IMR-90 (cell line): Measurements from ENCODE around the gene KIF16B. TPM values are rescaled to one million over a fixed set of nuclear protein-coding genes. Genes with fewer than 3 reads are reported as not detected.

Source experiments
- ATAC-seq: fragments of 200-7000 bp; cut with Tn5 transposase; 2 replicates; pipeline ENCODE4 v1.9.1; 2020; ENCODE audit warnings: low read depth, mild to moderate bottlenecking, moderate library complexity
- BruUV-seq: library from RNA; stranded (reverse); fragments of 400-500 nt; replicated peaks from 2 replicates; lab custom pipeline; 2021; lab: Mats Ljungman, UMichigan
- CTCF ChIA-PET: fragments of 300-600 bp; formaldehyde crosslinking; extraction: SDS; loops from one replicate; lab custom pipeline; 2021; ENCODE audit warnings: antibody characterized with exemption; lab: Yijun Ruan, JAX
- POLR2A ChIA-PET: fragments of 300-600 bp; sonication (Branson Sonifier 250); formaldehyde crosslinking; loops from one replicate; lab custom pipeline; 2022; ENCODE audit warnings: antibody characterized with exemption; ENCODE audit not compliant: unreplicated experiment; lab: Charles Lee
- DNase-seq: peaks from one replicate; pipeline ENCODE4 v3.0.0; 2013
- H2AFZ ChIP-seq: replicated peaks from 2 replicates; pipeline ENCODE3; 2013; ENCODE audit warnings: low read length, mild to moderate bottlenecking; ENCODE audit not compliant: poor library complexity
- H2AK5ac ChIP-seq: 2 replicates; pipeline ENCODE4 v1.6.1; 2013; ENCODE audit warnings: low read depth, low read length, inconsistent platforms
- H2AK9ac ChIP-seq: replicated peaks from 2 replicates; pipeline ENCODE3; 2013; ENCODE audit warnings: mild to moderate bottlenecking, low read depth, low read length, moderate library complexity; ENCODE audit not compliant: poor library complexity
- H2BK120ac ChIP-seq: 2 replicates; pipeline ENCODE4 v1.6.1; 2013; ENCODE audit warnings: low read depth, low read length, inconsistent platforms
- H2BK15ac ChIP-seq: 3 replicates; pipeline ENCODE4 v1.6.1; 2013; ENCODE audit warnings: low read depth, low read length, inconsistent platforms
- H2BK20ac ChIP-seq: 2 replicates; pipeline ENCODE4 v1.6.1; 2013; ENCODE audit warnings: low read depth, mild to moderate bottlenecking, inconsistent platforms, low read length, moderate library complexity
- H2BK5ac ChIP-seq: 2 replicates; pipeline ENCODE4 v1.6.1; 2013; ENCODE audit warnings: mild to moderate bottlenecking, low read depth, low read length, inconsistent platforms; ENCODE audit not compliant: poor library complexity, severe bottlenecking
- H3K14ac ChIP-seq: replicated peaks from 2 replicates; pipeline ENCODE4 v1.6.1; 2013; ENCODE audit warnings: low read depth, low read length, inconsistent platforms
- H3K18ac ChIP-seq: 2 replicates; pipeline ENCODE4 v1.6.1; 2013; ENCODE audit warnings: low read depth, low read length, control low read depth
- H3K23ac ChIP-seq: 2 replicates; pipeline ENCODE4 v1.6.1; 2013; ENCODE audit warnings: low read depth, low read length, inconsistent platforms
- H3K27ac ChIP-seq: 2 replicates; pipeline ENCODE4 v1.5.1; 2013; ENCODE audit warnings: mild to moderate bottlenecking, control low read depth, low read length; ENCODE audit not compliant: insufficient read depth
- H3K27me3 ChIP-seq: 2 replicates; pipeline ENCODE4 v1.6.1; 2013; ENCODE audit warnings: low read length; ENCODE audit not compliant: control insufficient read depth, insufficient read depth
- H3K36me3 ChIP-seq: 2 replicates; pipeline ENCODE4 v1.6.1; 2013; ENCODE audit warnings: low read length, mixed read lengths; ENCODE audit not compliant: control insufficient read depth, insufficient read depth
- H3K4ac ChIP-seq: 2 replicates; pipeline ENCODE4 v1.6.1; 2013; ENCODE audit warnings: low read depth, low read length, inconsistent platforms
- H3K4me1 ChIP-seq: 2 replicates; pipeline ENCODE4 v1.6.1; 2013; ENCODE audit warnings: low read length, mixed read lengths; ENCODE audit not compliant: control insufficient read depth, insufficient read depth
- H3K4me2 ChIP-seq: 2 replicates; pipeline ENCODE4 v1.6.1; 2013; ENCODE audit warnings: low read depth, mild to moderate bottlenecking, control low read depth, low read length, moderate library complexity
- H3K4me3 ChIP-seq: 2 replicates; pipeline ENCODE4 v1.5.1; 2013; ENCODE audit warnings: low read depth, mild to moderate bottlenecking, control low read depth, low read length, moderate library complexity; ENCODE audit not compliant: insufficient read depth
- H3K56ac ChIP-seq: 2 replicates; pipeline ENCODE4 v1.6.1; 2013; ENCODE audit warnings: low read length, inconsistent platforms; ENCODE audit not compliant: insufficient read depth; ENCODE audit errors: extremely low read depth
- H3K79me1 ChIP-seq, 2 experiments: 2 replicates each; pipeline ENCODE4 v1.6.1; 2013; ENCODE audit warnings: low read length in 2 of 2, inconsistent platforms in 1 of 2, low read depth in 1 of 2
- H3K9ac ChIP-seq: 2 replicates; pipeline ENCODE4 v1.6.1; 2013; ENCODE audit warnings: low read depth, low read length, control low read depth
- H3K9me1 ChIP-seq: 2 replicates; pipeline ENCODE4 v1.6.1; 2013; ENCODE audit warnings: low read length, inconsistent platforms; ENCODE audit not compliant: insufficient read depth
- H3K9me3 ChIP-seq: 2 replicates; pipeline ENCODE4 v1.6.1; 2013; ENCODE audit warnings: low read length; ENCODE audit not compliant: control insufficient read depth, insufficient read depth
- H4K20me1 ChIP-seq: 2 replicates; pipeline ENCODE4 v1.6.1; 2013; ENCODE audit warnings: low read length, inconsistent platforms; ENCODE audit not compliant: insufficient read depth
- H4K5ac ChIP-seq: 2 replicates; pipeline ENCODE4 v1.6.1; 2013; ENCODE audit warnings: mild to moderate bottlenecking, low read depth, low read length, control low read depth
- H4K8ac ChIP-seq, 2 experiments: 2 replicates each; pipeline ENCODE4 v1.6.1; 2013; ENCODE audit warnings: low read depth in 2 of 2, low read length in 2 of 2, control low read depth in 1 of 2, inconsistent platforms in 1 of 2
- H4K91ac ChIP-seq: 2 replicates; pipeline ENCODE4 v1.6.1; 2013; ENCODE audit warnings: low read depth, low read length, inconsistent platforms; ENCODE audit not compliant: insufficient read depth
- BHLHE40 ChIP-seq: fragments of 150-350 bp; IDR thresholded peaks from 2 replicates; pipeline ENCODE4 v1.6.1; 2016; ENCODE audit warnings: mild to moderate bottlenecking, low read depth, low read length
- CEBPB ChIP-seq: IDR thresholded peaks from 2 replicates; pipeline ENCODE4 v1.6.1; 2012; ENCODE audit warnings: low read depth, low read length, improper control_type of control experiment
- FOS ChIP-seq: fragments of 150-350 bp; IDR thresholded peaks from 2 replicates; pipeline ENCODE4 v1.6.1; 2016; ENCODE audit warnings: low read depth, low read length
- MAZ ChIP-seq: IDR thresholded peaks from 2 replicates; pipeline ENCODE4 v1.6.1; 2012; ENCODE audit warnings: low read depth, mild to moderate bottlenecking, low read length, improper control_type of control experiment, moderate library complexity, borderline replicate concordance
- MXI1 ChIP-seq: IDR thresholded peaks from 2 replicates; pipeline ENCODE4 v1.6.1; 2012; ENCODE audit warnings: low read depth, mild to moderate bottlenecking, low read length, moderate library complexity, borderline replicate concordance
- NFE2L2 ChIP-seq: fragments of 150-350 bp; IDR thresholded peaks from 2 replicates; pipeline ENCODE4 v1.6.1; 2016; ENCODE audit warnings: low read depth, mild to moderate bottlenecking, low read length
- POLR2A ChIP-seq: IDR thresholded peaks from 2 replicates; pipeline ENCODE4 v1.6.1; 2012; ENCODE audit warnings: mild to moderate bottlenecking, low read depth, low read length
- RAD21 ChIP-seq: IDR thresholded peaks from 2 replicates; pipeline ENCODE4 v1.6.1; 2012; ENCODE audit warnings: low read length, improper control_type of control experiment
- WGBS, 2 experiments: methylation state at CpG; one replicate each; pipeline versions ENCODE4 v1.1.5 to v1.1.7; 2013; ENCODE audit warnings: missing lambda C conversion rate in 2 of 2; ENCODE audit not compliant: insufficient read length in 1 of 2; ENCODE audit errors: extremely low coverage in 2 of 2; 5-methylcytosine and 5-hydroxymethylcytosine counted together
- dilution Hi-C: fragments of 300-500 bp; cut with HindIII; formaldehyde crosslinking; loops from one replicate; pipeline ENCODE4 v1.14.3; 2018; ENCODE audit warnings: low sequenced_read_pairs; ENCODE audit not compliant: unreplicated experiment
- in situ Hi-C: fragments of 300-500 bp; cut with MboI; formaldehyde crosslinking; loops from 3 replicates; pipeline ENCODE4 v1.14.3; 2019; ENCODE audit warnings: low sequenced_read_pairs, inconsistent platforms, mixed read lengths
- intact Hi-C: fragments of 100-400 bp; cut with micrococcal nuclease; formaldehyde crosslinking; loops from 2 replicates; pipeline ENCODE4 v1.10.0; 2022
- polyA plus RNA-seq, 3 experiments: library from polyadenylated mRNA; depleted of rRNA; stranded (reverse); fragments of >200 nt; gene quantifications; 2 replicates each; pipeline ENCODE4 v1.2.3, GENCODE V29; 2012; ENCODE audit warnings: low replicate concordance in 1 of 3
- total RNA-seq: library from RNA; depleted of rRNA; stranded (reverse); fragments of >200 nt; gene quantifications from 2 replicates; pipeline ENCODE4 v1.2.3, GENCODE V29; 2012

Gene KIF16B
- total and polyA plus RNA-seq, 2 of the 4 experiments (the other 2 are of a cell fraction): 4.7 to 10.0 TPM

DNA sequence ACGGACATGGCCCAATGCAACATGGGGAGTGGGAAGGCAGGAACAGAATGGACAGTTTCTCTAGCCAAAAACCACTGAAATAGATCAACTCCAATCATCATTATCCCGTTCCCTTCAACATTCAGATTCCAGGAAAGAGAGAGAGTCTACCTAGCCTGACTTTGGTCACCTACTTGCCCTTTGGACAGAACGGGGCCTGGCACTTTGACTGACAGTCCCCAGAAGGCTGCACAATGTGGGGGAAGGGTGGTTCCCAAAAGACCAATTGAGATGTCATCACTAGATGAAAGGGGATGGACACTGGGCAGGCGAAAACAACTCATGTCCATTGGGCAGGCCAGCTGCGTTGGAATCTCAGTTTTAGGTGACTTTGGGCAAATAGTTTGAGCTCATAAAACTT lies 15.0 kb upstream of the KIF16B start:
- no peak for ATAC-seq
- no peak overlapping the region for H3K18ac ChIP-seq
- CTCF ChIA-PET: no interaction called here
- dilution Hi-C loops (no loop called here), in situ Hi-C loops (no loop called here), intact Hi-C loops (no loop called here)
- DNase-seq: no peak
- no TSS peak for BruUV-seq
- H3K4me3 ChIP-seq: no peak overlapping the region
- H4K91ac ChIP-seq: no peak overlapping the region
- H3K14ac ChIP-seq: no peak overlapping the region
- H3K23ac ChIP-seq: no peak overlapping the region
- no peaks in the 10 kb centered on the region for H3K79me1 ChIP-seq
- WGBS, 2 experiments: no CpG with 5 or more reads among the region's 5 CpGs
- no peak overlapping the region for H3K4ac ChIP-seq
- TF ChIP-seq RAD21 (no peak), MAZ (no peak), MXI1 (no peak), BHLHE40 (no peak), FOS (no peak), POLR2A (no peak), CEBPB (no peak), NFE2L2 (no peak)
- H3K27me3 ChIP-seq: peaks cover 17% of the 10 kb centered on the region
- no peaks in the 10 kb centered on the region for H3K9me3 ChIP-seq
- H2BK15ac ChIP-seq: no peak overlapping the region
- no peak overlapping the region for H2AK9ac ChIP-seq
- H4K20me1 ChIP-seq: no peaks in the 10 kb centered on the region
- H2BK120ac ChIP-seq: no peak overlapping the region
- no peaks in the 10 kb centered on the region for H3K36me3 ChIP-seq
- no peak overlapping the region for H3K9ac ChIP-seq
- no peaks in the 10 kb centered on the region for H3K4me1 ChIP-seq
- no peak overlapping the region for H4K5ac ChIP-seq
- no peak overlapping the region for H2BK20ac ChIP-seq
- no peak overlapping the region for H4K8ac ChIP-seq
- H3K9me1 ChIP-seq: no peaks in the 10 kb centered on the region
- H3K27ac ChIP-seq: no peak overlapping the region
- no peak overlapping the region for H3K4me2 ChIP-seq
- H2AK5ac ChIP-seq: no peak overlapping the region
- H3K56ac ChIP-seq: no peak overlapping the region
- no peak overlapping the region for H2BK5ac ChIP-seq
- POLR2A ChIA-PET: no interaction called here
- no peak overlapping the region for H2AFZ ChIP-seq
